ENCODE data around the gene STX18.

STX18 gene

DNA sequence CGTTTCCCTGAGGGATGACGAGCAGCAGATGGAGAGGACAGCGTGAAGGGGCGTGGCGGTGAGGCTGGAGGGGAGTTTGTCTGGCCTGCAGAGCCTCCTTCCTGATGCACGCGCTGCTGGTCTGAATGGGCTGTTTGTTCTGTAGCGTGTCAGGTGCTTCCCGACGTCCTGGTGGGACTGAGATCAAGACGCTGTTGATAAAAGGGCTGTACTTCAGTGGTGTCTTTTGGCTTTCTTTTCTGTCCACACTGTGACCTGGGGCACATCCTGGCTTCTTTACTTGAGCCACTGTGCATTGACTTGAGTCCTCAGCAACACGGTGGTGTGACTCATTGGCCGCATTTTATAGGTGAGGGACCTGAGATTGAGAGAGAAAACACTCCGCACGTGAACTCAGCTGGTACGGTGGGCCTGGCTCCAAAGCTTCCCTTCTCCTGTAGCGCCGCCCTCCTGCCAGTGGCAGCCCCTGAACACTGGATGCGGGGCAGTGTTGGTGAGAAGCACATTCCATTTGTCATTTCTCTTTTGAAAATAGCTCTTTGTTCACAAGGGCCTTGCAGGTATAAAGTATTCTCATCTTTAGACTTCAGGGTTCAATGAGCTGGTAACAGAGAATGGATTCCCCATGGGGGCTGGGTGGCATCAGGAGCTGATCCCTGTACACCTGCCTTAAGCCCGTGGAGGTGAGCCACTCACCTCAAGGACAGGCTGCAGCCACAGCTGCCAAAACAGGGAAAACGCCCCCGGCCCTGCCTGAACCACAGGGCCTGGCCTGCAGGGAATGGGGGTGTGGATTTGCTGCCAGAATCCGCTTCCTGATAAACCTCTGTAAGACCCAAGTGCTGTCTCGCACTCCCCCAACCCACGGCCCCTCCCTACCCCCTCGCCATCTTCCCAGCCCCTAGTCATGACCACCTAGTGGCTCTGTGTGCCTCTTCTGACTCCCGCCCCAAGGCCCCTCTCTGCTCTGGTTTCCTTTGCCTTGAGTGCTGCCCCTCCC, 125.7 kb downstream of the STX18 start:
- DNase-seq, result no peak

DNA sequence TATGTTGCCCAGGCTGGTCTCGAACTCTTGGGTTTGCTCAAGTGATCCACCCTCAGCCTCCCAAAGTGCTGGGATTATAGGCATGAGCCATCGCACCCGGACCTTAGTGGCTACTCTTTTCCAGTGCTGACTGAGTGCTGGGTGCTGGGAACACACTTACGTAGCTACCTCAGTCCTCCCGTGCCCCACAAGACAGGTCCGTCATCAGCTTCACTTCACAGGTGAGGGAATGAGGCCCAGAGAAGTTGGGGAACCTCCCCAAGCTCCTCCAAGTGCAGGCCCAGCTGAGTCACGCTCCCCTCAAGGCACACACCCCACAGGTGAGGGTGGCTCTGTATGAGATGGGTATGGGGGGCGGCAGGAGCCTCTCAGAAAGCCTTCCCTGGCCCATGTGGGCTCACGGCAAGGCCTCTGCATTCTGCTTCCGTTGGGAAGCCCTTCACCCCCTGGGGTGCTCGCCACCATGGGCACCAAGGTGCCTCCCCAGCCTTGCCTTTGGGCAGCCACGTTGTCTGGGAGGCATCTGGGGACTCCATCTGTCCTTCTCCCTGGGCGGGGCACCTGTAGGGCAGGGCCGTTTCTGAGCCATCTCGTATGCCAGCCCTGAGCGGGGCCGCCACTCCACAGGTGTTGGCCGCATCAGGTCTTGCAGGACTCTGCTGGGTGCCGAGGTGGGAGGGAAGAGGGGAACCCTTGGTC, 126.6 kb downstream of the STX18 start:
- no peak for DNase-seq

DNA sequence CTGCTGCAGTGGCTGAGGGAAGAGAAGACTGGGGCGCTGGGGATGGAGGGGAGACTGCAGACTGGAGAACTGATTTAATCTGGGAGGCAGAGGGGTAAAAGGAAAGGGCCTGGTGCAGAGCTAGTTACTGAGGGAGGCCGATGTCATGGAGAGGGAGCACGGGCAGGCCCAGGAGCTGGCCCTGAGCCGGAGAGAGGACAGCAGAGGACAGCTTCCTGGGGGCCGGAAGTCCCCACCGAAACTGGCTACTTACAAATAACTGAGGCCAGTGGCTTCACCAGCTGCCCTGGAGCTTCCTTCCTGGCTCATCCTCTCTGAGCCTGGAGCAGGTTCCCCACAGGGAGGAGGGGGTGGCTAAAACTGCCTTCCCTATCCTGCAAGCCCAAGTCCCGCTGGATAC, 128.0 kb downstream of the STX18 start:
- no peak for DNase-seq

DNA sequence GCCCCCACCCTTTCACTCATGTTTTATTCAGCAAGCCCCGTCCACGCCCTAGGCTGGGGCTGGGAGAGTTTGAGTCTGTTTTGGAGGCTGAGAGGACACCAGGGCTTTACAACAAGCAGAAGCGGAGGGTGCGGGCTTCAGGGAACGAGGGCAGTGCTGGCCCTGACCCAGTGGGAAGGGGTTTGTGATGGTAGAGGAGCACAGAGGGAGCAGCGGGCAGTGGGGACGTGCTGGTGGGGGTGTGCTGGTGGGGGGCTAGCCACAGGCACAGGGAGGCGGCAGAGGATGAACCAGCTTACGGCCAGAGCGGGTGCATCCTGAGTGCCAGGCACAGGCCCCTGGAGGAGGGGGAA, 128.5 kb downstream of the STX18 start:
- DNase-seq, result no peak

DNA sequence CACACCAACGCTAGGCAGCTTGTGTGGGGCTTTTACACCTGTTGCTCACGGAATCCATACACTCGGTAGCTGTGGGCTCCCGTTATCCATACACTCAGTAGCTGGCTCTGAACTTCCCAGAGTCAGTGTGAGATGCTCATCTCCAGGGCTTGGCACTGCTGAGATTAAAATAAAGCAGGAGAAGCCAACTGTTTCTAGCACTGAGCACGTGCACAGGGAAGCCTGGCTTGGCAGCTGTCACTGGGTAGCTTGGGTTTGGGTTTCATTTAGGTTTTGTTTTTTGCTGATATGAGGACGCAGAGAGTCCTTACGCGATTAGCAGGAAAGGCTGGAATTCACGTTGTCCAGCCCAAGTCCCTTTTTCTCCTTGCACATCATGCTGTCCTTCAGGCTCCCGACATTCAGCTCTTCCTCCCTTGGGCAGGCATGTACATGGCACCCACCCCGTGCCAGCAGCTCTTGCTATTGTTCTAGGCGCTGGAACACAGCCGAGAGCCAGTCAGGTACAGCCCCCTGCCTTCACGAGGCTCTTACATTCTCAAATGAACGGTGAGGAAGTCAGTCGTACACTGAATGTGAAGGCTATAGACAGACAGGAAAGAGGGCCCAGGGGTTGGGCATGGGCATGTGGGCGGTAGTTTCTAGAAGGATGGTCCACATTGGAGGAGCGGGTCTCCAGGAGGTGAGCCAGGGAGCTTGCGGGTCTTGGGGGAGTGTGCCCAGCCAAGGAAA, 129.0 kb downstream of the STX18 start:
- no peak for DNase-seq

DNA sequence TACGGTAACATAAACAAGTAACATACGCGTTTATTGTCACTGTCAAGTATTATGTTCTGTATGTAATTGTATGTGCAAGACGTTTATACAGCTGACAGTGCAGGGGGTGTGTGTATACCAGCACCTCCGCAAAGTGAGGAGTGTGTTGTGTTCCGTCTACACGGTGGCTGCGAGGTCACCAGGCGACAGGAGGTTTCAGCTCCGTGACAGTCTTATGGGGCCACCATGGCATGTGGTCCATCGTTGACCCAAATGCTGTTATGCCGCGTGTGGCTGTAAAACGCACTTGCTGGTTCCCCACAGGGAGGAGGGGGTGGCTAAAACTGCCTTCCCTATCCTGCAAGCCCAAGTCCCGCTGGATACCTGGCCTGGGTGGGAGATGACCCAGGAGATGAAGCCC, 129.9 kb downstream of the STX18 start:
- DNase-seq, result no peak

DNA sequence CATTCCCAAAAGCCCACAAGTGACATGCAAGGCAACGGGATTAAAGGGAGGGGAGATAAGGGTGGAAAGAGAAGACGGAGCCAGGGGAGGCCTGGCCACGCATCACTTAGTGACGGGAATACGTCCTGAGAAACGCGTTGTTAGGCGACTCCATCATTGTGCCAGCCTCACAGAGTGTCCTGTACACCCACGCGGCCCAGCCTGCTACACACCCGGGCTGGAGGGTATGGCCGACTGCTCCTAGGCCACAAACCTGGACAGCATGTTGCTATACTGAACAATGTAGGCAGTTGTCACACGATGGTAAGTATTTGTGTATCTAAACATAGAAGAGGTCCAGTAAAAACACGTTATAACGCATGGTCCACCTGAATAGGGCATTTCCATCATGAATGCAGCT, 131.6 kb downstream of the STX18 start:
- no peak for DNase-seq

DNA sequence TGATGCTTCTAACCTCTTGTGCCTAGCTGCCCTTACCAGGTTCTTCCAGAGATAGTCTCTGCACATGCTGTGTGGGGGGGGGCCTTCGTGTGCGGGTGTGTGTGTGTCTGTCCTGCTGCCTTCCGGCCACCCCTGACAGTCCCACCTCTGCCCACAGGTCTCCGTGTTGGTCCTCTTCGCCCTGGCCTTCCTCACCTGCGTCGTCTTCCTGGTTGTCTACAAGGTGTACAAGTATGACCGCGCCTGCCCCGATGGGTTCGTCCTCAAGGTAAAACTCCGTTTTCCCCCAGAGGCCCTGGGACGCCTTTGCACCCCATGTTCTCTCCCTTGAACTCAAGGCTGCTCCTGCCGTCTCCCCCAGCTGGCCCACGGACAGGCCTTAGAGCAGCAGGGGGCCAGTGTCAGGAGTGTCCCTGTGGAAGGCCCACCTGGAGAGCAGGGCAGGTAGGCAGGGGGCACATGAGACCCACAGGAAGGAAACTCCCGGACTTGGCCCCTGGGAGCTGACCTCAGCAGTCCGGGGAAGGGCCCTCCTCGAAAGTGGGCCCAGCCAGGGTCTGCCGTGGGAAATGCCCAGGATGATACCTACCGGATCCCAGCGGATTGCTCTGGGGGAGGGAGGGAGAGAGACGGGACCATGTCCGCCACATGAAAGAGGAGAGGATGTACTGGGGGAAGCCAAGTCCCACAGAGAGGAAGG, 132.3 kb downstream of the STX18 start:
- DNase-seq, result no peak

DNA sequence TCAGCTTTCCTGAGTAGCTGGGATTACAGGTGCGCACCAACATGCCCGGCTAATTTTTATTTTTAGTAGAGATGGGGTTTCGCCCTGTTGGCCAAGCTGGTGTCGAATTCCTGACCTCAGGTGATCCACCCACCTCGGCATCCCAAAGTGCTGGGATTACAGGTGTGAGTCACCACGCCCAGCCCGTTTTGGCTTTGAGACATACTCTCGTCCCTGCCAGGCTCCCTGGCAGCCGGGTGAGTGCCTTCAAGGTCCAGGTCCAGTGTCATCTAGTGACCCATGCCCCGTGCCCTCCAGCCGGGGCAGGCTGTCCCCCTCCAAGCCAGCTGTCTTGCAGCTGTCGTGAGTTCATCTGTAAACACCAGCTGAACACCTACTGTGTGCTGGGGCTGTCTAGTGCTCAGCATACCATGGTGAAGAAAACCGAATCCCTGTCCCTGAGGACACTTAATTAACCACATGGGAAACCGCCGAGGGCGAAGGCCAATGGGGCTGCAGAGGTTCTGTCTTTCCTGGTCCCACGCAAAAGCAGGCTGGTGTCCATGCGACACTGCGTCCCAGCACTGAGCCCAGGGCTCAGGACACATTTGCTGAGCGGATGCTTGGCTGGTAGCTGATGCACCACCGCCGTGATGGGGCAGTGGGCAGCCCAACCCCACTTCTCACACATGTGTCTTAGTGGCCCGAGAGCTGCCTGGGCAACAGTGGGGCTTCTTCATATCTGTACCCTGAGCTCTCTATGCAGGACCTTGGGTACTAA, 133.1 kb downstream of the STX18 start:
- DNase-seq, result no peak

DNA sequence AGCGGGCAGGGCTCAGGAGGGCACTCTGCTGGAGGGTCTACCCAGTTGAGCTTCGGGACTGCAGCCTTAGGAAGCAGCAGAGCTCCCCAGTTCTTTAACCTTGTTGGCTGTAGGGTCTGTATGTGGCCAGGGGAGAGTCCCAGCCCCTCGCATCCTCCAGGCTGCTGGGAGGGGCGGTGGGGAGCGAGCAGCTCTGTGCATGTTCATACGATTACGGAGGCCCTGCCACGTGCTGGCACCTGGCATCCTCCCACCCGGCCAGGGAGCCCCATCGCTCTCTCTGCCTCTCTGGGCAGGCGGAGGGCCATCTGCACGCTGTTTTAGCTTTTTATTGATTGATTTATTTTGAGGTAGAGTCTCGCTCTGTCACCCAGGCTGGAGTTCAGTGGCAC, 133.7 kb downstream of the STX18 start:
- no peak for DNase-seq

DNA sequence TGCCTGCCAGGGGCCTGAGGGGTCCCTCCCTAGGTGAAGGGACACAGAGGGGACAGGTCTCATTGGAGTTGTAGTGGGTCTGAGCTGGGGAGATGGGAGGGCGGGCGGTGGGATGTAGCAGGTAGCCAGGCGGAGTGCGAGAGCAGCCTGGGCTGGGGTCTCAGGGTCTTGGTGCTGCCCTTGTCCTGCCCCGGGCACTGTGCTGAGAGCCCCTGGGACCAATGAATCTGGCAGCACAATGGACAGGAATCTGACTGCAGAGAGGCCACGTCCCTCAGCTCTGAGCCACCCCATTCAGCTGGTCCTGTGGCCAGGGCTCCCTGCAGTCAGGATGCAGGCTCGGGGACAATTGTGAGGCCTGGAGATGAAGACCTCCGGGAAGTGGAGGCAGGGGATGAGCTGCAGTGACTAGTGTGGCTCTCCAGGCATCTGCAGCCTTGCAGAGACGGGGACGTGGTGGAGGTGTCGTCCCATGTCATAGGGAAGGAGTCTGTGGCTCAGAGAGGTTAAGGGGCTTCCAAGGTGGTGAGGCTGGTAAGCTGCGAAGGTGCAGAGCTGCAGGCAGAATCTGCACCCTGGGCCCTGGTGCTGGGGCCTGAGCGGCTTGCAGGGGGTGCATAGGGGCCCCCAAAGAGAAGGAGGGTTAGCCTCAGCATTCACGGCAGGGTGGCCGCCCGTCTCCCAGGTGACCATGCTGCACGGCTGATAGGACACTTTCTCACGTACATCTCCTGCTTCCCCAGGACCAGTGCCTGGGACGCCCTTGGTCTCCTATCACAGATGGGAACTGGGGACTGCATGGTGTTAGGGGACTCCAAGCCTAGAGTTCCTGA, 134.3 kb downstream of the STX18 start:
- no peak for DNase-seq

DNA sequence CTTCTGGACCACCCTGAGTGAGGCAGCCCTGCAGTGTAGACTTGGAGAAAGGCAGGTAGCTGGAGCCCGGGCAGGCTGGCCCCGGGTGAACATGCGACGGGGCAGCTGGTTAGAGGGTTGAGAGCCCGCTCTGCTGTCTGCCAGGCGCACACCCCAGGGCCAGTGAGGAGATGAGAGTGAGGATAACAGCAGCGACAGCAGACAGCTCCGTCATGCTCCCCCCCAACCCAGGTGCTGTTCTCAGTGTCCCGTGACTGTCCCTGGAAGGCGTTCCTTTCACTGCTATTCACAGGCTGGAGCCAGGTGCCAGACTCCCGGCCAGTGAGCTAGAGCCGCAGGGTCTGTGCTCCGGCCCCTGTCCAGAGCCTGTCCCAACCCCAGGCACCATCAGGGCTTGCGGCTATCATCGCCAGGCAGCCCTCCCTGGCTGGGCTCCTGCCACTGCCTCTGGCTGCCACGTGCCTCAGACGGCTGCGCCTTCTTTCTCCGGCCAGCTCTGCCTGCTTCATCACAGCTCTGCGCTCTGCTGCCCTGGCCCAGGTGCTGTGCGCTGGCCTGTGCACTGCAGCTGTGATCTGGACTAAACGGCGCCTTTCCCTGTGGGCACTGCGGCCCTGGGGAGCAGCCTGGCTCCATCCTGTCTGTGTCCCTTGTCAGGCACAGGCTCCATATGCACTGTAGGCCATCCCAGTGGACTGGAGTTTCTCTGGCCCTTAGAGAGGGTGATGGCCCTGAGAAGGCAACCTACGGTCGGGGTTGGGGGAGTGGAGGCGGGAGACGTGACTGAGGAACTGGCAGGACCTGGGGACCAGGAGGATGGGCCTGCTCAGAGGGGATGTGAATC, 135.2 kb downstream of the STX18 start:
- DNase-seq, result no peak

DNA sequence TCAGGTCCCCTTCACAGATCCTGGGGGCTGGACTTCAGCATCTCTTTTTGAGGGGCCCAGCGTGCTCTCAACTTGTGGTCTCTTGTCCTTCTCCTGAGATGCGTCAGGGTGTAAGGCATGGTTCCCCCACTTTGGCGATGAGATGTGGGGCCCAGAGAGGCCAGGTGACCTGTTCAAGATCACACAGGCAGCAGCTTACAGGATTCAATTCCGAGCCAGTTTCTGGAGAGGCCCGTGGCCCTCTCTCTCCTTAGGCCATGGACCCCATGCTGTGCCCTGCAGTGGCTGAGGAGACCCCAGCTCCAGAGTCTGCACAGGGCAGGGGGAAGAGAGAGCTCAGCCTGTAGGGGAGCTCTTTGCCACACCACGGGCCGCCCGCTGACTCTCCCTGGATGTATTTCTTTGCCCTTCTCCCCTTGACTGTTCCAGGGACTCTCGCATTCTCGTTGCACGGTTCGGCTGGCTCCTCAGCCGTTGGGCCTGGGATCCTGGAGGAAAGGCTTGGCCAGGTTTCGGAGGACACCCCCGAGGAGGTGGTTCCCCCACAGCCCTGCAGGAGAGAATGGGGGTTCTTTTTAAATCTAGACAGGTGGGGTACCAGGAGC, 136.4 kb downstream of the STX18 start:
- no peak for DNase-seq

DNA sequence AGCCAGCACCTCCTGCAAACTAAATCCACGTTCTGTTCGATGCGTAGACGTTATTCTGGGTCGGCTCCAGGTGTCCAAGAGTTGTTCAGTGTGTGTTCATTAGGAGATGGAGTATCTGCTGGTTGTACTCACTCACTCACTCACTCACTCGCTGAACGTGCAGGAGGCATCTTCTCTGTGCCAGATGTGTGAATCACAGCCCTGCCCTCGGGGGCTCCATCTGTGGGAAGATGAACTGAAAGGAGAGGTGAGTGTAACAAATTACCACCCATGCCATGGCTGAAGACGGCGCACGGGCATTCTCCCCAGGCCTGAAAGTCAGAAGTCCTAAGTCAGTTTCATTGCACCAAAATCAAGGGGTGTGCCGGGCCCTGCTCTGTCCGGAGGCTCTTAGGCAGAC, 138.9 kb downstream of the STX18 start:
- DNase-seq, result no peak

DNA sequence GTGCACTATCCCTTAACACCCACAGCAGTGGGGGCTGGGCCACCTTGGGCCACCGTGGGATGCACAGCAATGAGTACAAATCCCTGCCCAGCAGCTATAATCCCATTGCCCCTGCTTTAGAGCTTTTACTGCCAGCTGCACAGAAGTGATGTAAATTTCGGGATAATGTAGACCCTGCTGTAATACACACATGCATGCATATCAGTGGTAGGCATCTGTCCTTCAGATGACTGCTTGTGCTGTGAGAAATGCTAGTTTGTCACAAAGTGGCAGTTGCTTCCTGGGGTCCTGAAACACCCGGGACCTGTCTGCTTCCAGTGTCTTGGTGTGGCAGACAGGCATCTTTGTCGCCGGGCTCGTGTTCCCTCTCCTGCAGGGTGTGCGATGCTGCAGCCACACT, 140.8 kb downstream of the STX18 start:
- DNase-seq, result no peak

DNA sequence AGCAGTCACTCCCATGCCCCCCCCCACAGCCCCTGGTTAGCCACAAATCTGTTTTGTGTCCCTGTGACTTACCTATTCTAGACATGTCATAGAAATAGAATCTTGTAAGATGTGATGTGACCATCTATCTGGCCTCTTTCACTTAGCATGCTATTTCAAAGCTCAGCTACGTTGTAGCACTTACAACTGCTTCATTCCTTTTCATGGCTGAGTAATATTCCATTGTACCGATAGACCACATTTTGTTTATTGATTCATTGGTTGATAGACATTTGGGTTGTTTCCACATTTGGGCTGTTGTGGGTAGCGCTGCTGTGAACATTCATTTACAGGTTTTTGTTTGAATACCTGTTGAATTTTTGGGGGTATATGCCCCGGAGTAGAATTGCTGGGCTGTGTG, 143.4 kb downstream of the STX18 start:
- DNase-seq, result no peak

DNA sequence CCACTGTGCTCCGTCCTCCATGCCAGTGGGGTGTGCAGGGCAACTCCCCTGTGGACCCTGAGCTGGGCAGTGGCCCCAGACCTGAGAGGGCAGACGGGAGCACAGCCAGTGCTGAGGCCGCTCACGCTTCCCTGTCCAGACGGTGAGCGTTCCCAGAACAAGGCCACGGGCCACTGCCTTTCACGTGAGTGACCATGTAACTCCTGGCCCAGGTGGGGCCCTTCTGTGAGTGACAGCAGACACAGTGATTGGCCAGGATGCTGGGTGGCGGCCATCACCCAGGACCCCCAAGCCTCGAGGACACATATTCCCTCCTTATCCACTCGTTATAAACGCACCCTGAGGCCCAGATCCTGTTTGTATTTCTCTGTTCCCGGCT, 144.4 kb downstream of the STX18 start:
- no peak for DNase-seq

DNA sequence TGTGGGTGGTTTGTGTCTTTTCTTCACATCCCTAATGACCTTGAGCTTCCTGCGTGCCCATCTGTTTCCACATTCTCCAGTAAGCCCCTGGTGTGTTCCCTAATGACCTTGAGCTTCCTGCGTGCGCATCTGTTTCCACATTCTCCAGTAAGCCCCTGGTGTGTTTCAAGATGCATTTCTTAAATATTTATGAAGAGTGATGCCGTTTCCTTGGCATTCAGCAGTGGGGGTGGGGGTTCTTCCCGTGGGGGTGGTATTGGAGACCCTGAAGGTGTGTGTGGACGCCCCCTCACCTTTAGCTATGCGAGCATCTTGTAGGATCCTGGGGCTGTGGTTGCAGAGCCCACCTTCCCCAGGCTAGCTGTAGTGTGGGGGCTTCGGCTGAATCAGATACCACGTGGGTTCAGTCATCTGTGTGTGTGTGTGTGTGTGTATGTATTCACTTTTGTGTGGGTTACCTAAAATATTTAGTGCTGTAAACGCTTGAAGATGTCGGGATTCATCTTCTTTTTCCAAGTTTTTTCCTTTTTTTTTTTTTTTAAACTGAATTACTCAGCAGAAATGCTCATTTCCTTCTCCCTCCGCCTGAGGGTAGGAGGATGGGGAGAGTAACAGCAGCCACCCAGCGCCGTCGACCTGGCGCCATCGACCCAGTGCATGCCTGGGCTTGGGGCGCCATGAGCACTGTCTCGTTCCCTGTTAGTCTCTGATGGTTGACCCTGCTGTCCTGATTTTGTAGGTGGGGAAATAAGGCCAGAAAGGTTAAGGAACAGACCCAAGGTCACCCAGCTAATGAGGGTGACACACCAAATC, 145.0 kb downstream of the STX18 start:
- DNase-seq, result no peak

All from stimulated activated CD4-positive, alpha-beta T cell treated with anti-CD3 and anti-CD28 coated beads, Interleukin-12 subunit alpha, Interleukin-12 subunit beta, amount 100 ng/mL, for 4 hours (primary cell).